Measurements from ENCODE around the gene INAVA. TPM values are rescaled to one million over a fixed set of nuclear protein-coding genes. Genes with fewer than 3 reads are reported as not detected.

Gene INAVA
- total and polyA plus RNA-seq, 2 experiments from 2014 or later, result 25.3 to 43.9 TPM

DNA sequence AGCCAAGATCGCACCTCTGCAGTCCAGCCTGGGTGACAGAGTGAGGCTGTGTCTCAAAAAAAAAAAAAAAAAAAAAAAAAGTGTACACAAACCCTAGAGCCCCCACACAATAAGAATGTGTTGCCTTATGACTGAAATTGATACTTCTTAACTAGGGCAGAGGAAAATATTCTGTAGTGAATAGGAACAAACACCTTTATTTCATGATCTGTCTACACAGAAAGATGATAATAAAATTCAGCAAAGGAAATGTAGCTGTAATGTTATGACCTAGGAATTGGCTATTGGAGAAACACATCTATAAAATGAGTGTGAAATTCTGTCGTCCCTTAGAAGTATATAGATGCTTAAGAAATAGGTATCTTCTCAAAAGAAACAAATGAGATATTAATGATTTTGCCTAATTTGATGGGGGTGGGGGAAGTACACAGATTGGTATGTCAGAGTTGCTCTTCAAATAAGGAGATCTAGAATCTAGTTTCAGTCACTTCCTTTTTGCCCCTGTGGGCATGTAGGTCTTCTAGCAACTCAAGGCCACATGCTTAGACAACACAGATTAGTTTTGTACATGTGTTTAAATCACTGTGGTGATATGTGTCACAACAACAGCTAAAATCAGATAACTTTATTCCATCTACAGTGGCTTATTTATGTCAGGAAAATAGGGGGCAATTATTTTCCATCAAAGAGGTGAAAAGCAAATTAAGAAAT lies 32.6 kb upstream of the INAVA start:
- H3K79me2 ChIP-seq (replicated peaks; ENCODE audit: insufficient read depth), result no peaks in the 10 kb centered on the region
- H3K9me3 Mint-ChIP-seq, result no peaks in the 10 kb centered on the region
- TF ChIP-seq ZNF331 (CRISPR knock-in tag; IDR thresholded peaks at IDR 0.05; ENCODE audit: low read depth), result no peak
- no peak for TF ChIP-seq EZH2 (IDR thresholded peaks at IDR 0.05; ENCODE audit: low read depth, unreplicated experiment)
- no peak for TF ChIP-seq EZH2phosphoT487 (IDR thresholded peaks at IDR 0.05; ENCODE audit: unreplicated experiment)
- no peak for TF ChIP-seq POLR2AphosphoS5 (IDR thresholded peaks at IDR 0.05; ENCODE audit: low read depth)
- TF ChIP-seq CREB1 (CRISPR knock-in tag; IDR thresholded peaks at IDR 0.05; ENCODE audit: low read depth), result no peak
- TF ChIP-seq STAT1 (IDR thresholded peaks at IDR 0.05; ENCODE audit: unreplicated experiment), result no peak
- TF ChIP-seq JUNB (IDR thresholded peaks at IDR 0.05; ENCODE audit: unreplicated experiment), result no peak
- no peak for TF ChIP-seq ZNF114 (CRISPR knock-in tag; IDR thresholded peaks at IDR 0.05)
- no peak for TF ChIP-seq NANOG (IDR thresholded peaks at IDR 0.05; ENCODE audit: borderline replicate concordance)
- TF ChIP-seq, protein P1, sequence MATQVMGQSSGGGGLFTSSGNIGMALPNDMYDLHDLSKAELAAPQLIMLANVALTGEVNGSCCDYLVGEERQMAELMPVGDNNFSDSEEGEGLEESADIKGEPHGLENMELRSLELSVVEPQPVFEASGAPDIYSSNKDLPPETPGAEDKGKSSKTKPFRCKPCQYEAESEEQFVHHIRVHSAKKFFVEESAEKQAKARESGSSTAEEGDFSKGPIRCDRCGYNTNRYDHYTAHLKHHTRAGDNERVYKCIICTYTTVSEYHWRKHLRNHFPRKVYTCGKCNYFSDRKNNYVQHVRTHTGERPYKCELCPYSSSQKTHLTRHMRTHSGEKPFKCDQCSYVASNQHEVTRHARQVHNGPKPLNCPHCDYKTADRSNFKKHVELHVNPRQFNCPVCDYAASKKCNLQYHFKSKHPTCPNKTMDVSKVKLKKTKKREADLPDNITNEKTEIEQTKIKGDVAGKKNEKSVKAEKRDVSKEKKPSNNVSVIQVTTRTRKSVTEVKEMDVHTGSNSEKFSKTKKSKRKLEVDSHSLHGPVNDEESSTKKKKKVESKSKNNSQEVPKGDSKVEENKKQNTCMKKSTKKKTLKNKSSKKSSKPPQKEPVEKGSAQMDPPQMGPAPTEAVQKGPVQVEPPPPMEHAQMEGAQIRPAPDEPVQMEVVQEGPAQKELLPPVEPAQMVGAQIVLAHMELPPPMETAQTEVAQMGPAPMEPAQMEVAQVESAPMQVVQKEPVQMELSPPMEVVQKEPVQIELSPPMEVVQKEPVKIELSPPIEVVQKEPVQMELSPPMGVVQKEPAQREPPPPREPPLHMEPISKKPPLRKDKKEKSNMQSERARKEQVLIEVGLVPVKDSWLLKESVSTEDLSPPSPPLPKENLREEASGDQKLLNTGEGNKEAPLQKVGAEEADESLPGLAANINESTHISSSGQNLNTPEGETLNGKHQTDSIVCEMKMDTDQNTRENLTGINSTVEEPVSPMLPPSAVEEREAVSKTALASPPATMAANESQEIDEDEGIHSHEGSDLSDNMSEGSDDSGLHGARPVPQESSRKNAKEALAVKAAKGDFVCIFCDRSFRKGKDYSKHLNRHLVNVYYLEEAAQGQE (IDR thresholded peaks at IDR 0.05; ENCODE audit: unreplicated experiment), result no peak
- TF ChIP-seq ZNF462 (CRISPR knock-in tag; IDR thresholded peaks at IDR 0.05), result no peak
- no peak for TF ChIP-seq CTCF (conservative IDR thresholded peaks at IDR 0.05; ENCODE audit: low read depth in 2 of 2)
- TF ChIP-seq ETS1 (IDR thresholded peaks at IDR 0.05), result no peak
- DNase-seq (ENCODE audit: low spot score) (no peak), ATAC-seq (no peak)
- no peak overlapping the region for H3K27ac Mint-ChIP-seq
- no peak overlapping the region for H3K4me2 ChIP-seq
- H3K4me3 ChIP-seq, result no peak overlapping the region
- no peaks in the 10 kb centered on the region for H3F3A ChIP-seq (replicated peaks; ENCODE audit: low read depth)
- no peaks in the 10 kb centered on the region for H3K36me3 ChIP-seq (ENCODE audit: insufficient read depth)
- H3K27ac ChIP-seq (ENCODE audit: low read depth), result 0 out of 2 replicates have a peak overlapping the region, but pooled peaks have one; percentile 11
- H3K4me1 Mint-ChIP-seq, result peaks cover 7% of the 10 kb centered on the region
- H3K36me3 Mint-ChIP-seq (ENCODE audit: low read depth), result peaks cover 2% of the 10 kb centered on the region; the same call in 2 of the 3 replicates
- H4K20me1 ChIP-seq (replicated peaks; ENCODE audit: insufficient read depth), result no peaks in the 10 kb centered on the region
- peaks cover 4% of the 10 kb centered on the region for H3K27me3 Mint-ChIP-seq (ENCODE audit: insufficient read depth, low read depth, poor library complexity)
- no peaks in the 10 kb centered on the region for H3K27me3 ChIP-seq (ENCODE audit: insufficient read depth)
- H3K9me2 ChIP-seq (ENCODE audit: insufficient read depth), result no peaks in the 10 kb centered on the region
- H2AFZ ChIP-seq, result no peak overlapping the region
- H3K4me1 ChIP-seq (ENCODE audit: insufficient read depth), result peaks cover 5% of the 10 kb centered on the region; the same call in 1 of the 2 replicates
- no peak overlapping the region for H3K4me3 Mint-ChIP-seq
